NK-92 treated with Interleukin-12 subunit alpha and Interleukin-12 subunit beta, amount 100 ng/mL, for 24 hours (cell line): ENCODE data around the gene SLC2A5.
"Not testable (repeated sequence)": the region's sequence is repeated elsewhere in the genome, so short reads cannot be mapped to it uniquely, and the experiment has no call there.

Experiments used
- DNase-seq: peaks from one replicate; lab custom pipeline; 2025; lab: John Stamatoyannopoulos, UW

Gene SLC2A5

DNA sequence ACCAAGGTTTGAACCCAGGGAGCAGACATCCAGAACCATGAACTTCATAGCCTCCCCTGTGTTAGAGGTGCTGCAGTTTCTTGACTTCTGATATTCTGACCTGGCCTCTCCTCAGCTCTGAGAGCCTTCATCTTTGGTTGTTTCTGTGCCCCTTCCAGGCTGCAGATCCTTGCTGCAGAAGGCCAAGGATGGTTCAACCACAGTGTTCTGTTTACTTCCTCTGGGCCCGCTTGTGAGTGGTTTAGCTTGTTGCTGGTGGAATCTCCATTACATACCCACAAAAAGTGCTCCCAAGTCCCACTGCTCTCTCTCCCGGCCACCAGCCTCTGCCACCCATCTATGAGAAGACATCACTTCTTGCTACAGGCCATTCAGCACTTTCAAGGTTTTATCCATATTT lies 34.2 kb downstream of the SLC2A5 start:
- DNase-seq, result no peak

DNA sequence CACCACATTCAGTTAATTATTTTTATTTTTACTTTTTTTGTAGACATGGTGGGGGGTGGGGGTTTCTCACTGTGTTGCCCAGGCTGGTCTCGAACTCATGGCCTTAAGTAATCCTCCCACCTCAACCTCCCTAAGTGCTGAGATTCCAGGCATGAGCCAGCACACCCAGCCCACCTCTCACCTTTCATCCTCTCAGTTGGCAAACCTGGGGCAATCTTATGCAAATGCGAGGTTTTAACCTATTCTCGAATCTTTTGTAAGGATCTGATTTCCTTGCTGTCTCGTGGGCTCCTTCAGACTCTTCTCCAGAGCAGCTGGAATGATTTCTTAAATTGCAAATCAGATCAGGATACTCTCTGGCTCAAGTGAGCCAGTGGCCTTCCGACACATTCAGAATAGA lies 36.1 kb downstream of the SLC2A5 start:
- no peak for DNase-seq

DNA sequence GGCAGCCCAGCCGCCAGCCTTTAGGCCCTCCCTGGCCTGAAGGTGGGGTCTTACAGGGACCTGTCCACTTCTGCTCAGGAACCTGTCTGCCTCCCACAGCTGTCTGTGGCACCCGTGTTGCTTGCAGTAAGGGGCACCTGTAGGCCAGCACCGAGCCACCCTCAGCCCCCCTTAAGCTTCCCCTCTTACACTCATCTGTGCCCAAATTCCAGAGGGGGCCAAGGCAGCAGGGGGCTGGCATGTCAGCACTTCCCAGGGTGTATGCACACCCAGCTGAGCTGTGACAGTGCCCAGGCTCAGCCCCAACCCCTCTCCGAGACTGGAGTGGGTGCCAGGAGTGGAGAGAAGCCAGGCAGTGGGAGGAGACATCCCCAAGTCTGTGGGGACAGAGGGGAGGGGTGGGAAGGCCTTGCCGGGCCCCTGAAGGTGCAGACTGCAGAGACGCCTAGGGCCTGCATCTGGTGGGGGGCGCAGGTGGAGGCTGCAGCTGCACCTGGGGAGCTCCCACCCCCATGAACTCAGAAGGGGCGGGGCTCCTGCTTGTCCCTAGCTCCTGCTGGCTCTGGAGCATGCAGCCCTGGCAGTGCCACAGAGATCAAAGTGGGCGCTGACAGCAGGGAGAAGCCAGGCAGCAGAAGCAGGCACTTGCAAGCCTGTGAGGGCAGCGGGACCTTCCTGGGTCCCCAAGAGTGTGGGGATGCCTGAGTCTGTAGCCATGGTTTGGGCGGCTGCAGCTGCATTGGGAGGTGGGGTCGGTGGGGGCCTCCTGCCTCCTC lies 37.8 kb downstream of the SLC2A5 start:
- no peak for DNase-seq

DNA sequence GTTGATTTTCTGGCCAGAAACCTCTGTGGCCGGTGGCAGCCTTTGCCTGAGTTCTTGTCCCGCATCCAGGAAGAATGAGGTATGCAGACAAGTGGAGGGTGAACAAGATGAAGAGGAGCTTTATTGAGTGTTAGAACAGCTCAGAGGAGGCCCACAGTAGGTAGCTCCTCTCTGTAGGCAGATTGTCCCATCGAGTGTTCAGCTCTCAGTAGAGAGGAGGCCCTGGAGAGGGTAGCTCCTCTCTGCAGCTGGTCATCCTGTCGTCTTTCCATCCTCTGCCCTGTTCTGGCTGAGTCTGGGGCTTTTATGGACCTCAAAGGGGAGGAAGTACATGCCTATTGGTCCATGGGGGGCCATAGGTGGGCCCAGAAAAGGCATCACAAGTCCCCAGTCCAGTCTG lies 38.4 kb downstream of the SLC2A5 start:
- DNase-seq, result not testable (repeated sequence)

DNA sequence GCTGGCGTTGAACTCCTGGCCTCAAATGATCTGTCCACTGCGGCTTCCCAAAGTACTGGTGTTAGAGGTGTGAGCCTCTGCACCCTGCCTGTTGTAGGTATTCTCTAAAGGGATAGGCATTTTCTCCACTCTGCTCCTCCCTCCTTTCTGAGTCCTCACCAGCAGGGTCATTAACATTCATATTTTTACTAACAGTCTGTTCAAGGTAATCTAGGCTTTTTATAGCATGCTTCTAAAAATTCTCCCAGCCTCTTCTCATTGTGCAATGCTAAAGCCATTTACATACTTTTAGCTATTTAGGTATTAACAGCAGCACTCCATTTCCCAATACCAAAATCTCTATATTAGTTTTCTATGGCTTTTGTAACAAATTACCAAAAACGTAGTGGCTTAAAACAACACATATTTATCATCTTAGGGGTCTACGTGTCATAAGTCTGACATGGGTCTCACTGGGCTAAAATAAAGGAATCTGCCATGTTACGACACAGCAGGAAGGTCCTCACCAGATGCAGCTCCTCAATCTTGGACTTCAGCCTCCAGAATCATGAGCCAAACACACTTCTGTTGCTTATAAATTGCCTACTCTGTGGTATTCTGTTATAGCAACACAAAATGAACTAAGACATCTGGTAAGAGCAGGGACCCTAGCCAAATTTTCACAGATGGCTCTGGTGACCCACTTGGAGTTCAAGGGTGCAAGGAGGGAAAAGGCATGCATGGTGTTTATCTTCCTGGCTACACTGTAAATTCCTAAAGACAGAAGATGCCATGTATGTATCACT lies 40.3 kb downstream of the SLC2A5 start:
- DNase-seq, result no peak

DNA sequence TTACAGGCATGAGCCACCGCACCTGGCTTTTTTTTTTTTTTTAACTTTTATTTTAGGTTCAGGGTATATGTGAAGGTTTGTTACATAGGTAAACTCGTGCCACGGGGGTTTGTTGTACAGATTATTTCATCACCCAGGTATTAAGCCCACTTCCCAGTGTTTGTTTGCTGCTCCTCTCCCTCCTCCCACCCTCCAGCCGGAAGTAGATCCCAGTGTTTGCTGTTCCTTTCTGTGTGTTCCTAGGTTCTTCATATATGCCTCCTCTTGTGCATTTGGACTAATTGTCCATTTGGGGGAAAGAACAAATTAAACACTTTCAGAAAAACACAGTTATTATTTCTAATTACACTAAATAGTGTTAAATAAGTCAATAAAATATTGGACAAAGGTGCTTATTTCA lies 42.1 kb downstream of the SLC2A5 start:
- DNase-seq, result no peak

DNA sequence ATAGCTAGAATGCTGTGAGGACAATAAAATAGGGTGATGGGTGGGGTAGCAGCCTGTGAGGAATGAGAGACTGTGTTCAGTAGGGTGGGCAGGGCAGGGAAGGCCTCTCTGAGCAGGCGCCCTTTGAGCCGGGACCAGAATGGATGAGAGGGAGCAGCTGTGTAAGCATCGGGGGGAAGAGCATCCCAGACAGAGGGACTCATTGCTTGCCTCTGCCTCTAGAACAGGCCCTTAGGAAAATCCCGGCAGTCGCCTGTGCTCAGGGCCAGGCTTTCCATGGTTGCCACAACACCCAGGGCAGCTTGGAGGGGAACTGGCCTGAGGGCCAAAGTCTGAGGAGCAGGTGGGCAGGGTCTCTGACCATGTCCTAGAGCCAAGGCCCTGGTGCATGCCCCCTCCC lies 44.0 kb downstream of the SLC2A5 start:
- no peak for DNase-seq

DNA sequence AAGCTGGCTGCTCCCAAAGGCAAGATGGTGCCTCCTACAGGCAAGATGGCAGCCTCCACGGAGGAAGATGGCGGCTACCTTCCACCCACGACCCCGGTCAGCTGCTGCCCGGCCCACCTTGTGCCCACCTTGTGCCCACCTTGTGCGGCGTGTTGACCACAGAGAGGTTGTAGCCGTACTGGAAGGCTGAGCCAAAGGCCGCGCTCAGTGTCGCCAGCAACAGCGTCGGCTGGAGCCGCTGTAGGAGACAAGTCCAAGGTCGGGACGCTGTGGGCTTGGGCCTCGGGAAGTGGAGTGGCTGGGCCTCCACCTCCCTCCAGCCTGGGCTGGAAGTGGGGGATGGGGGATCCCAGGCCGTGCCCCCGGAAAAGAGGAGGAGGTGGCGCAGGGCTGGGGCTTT lies 44.6 kb downstream of the SLC2A5 start:
- DNase-seq, result no peak

DNA sequence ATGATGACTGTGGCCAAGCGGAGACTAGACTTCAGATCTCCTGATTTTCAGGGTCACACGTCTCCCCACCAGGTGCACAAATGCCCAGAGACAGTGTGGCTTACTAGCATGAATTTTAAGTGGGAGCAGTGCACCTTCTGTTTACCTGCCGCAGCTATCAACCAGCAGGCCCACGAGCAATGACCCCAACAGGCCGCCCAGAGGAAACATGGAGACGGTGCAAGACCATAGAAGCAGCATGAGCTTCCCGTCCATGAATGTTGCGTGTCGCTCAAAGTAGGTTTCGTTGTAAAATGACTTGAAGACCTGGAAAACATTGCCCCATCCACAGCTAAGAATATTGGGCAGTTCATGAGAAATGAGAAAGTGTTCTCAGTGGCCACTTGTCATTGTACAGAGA lies 46.7 kb downstream of the SLC2A5 start:
- no peak for DNase-seq

DNA sequence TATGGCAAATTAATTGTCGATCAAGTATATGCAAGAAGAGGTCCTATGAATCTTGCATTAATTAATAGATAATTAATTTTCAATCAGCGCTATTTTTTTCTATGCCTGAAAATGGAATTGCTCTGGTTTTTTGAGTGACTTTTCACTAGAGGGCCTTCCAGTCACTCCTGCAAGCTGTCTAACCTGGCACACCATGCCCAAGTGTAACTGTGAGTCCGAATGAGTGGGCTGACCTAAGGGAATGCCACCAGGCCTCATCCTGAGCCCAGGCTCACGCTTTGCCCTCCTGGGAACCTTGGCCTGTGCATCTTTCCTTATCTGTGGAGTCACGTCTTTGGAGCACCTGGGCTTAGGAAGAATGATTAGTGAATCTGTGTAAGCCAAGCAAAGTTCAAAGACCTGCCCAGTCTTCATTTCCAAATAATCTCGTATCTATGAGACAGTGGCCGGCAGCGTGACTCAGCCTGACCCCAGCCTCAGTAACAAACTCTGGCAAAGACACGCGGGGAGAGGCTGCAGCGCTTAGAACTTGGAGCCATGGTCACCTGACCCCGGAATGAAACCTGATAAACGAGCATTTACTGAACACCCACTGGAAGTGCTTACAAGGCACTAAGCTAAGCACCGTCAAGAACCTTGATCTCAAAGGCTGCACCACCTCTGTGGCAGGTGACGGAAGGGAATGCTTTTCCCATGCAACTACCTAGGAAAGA lies 47.3 kb downstream of the SLC2A5 start:
- DNase-seq, result not testable (repeated sequence)

DNA sequence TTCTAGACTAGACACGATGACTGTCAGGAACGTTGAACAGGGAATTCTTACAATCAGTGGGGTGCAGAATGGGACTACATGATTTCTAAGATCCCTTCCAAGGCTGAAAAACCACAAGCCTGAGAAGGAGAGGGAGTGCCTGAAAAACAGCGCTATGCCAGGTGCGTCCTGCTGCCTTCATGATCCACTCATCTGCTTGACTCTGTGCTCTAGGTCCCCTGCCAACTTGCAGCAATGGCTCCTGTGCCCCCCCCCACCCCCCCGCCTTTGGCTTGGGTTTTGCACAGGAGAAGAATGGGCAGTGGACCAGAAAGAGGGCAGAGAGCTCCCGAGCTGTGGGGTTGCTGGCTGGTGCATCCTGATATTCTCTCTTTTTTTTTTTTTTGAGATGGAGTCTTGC lies 49.1 kb downstream of the SLC2A5 start:
- DNase-seq, result no peak

DNA sequence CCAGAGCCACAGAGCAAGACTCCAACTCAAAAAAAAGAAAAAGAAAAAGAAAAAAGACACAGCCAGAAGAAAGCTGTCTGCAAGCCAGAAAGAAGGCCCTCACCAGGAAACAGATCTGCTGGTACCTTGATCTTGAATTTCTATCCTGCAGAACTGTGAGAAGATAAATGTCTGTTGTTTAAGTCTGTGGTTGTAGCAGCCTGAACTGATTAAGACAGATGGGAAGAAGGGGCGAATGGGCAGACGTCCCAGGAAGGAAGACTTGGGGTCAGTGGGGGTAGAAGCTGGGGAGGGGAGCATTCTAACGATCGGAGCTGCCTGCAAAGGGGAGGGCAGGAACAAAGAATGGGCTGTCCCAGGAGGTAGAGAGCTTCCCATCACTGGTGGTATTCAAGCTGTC lies 49.5 kb downstream of the SLC2A5 start:
- DNase-seq, result no peak

DNA sequence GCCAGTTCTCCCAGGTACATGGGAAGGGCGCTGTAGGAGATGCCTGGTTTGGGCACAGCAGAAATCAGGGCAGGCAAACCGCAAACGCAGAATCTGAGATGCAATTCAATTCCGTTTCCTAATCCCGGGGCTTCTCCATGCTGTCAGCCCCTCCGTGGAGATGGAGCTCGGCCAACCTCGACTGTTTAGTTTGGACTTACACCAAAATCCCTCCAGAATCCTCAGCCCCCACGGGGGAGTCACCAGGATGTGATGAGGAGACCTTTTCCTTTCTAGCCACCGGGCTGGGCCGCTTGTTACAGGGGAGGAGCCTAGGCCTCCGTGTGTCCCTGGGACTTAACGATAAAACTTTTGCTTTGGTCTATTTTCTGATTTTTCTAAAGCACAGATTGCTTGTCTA lies 51.1 kb downstream of the SLC2A5 start:
- DNase-seq, result no peak

DNA sequence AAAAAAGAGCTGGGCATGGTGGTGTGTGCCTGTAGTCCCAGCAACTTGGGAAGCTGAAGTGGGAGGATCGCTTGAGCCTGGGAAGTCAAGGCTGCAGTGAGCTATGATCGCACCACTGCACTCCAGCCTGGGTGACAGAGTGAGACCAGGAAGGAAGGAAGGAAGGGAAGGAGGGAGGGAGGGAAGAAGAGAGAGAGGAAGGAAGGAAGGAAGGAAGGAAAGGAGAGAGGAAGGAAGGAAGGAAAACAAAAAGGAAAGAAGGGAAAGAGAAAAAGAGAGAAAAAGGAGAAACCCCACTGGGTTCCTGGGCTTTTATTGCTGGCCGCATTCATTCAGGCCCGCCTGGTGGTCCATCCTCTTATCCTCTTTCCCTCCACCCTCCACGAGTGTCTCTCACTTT lies 53.0 kb downstream of the SLC2A5 start:
- DNase-seq, result no peak

DNA sequence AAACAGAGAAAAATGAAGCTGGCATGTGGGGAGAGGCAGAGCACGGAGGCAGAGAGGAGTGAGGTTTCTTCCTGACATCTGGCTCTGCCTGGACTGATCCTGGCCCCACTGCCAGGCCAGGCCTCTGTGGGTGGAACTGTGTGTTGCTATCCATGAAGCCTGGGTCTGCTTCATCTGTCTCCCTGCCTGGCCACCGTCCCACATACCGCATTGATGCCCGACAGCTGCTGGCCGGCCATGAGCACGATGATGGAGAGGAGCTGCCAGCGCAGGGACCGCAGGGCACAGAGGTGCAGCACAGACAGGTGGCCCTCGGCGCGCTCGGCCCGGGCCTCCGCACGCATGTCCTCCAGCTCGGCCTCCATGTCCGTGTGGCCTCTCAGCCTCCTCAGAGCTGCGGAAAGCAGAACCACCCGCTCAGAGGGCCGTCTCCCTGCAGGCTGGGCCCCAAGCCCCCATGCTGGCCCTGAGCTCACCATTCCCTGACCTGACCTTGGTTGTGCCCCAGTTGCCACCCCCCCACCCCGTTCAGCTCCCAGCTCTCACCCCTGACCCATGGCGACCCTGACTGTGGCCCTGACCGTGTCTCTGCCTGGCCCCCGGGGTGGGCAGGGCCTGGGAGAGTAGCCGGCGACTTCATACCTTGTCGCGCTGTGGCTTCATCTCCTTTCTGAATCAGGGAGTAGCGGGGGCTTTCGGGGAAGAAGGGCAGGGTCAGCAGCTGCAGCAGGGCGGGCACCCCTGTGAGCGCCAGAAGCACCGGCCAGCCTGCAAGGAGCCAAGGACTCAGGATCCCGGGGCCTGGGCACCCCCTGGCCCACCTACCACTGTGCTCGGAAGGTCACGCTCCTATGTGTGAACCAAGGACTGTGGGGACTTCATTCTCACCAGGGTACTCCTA lies 54.7 kb downstream of the SLC2A5 start:
- no peak for DNase-seq

DNA sequence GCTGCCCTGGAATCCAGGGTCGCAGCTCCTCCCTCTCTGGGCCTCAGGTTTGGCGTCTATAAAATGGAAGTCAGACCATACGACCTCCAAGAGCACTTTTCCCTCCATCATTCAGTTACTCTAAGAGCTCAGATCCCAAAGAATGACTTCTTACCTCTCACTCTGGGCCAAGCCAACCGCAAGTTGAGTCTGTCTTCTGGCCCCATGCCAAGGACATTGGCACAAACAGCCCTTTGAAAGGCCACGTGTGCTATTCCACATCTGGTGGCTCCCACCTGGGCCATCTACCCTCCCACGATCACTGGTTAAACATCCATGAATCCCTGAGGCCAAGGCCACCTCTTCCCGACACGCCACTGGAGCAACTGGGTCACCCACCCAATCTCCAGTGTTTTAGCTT lies 55.6 kb downstream of the SLC2A5 start:
- no peak for DNase-seq

DNA sequence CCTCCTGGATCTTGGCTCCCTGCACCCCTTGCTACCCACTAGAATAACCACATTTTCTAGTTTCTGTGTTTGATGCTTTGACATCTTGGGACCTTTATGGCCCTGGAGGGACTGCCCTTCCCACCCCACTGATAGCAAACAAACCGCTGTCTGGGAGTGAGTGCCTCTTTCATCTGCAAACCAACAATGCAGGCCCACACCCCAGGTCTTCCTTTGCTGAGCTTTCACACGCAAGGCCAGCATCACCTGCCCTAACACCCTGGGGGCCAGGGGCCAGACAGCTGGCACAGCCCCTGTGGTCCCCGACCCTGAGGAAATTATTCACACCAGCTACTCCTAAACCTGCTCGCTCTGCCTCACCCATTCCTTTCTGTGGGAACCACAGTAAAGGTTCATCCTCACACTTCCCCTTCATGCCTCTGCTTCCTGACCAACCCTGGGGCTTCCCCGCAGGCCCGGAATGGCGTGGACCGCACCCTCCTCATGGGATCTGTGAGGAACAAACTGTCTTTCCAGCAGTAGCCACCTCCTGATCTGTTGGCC lies 58.6 kb downstream of the SLC2A5 start:
- no peak for DNase-seq

DNA sequence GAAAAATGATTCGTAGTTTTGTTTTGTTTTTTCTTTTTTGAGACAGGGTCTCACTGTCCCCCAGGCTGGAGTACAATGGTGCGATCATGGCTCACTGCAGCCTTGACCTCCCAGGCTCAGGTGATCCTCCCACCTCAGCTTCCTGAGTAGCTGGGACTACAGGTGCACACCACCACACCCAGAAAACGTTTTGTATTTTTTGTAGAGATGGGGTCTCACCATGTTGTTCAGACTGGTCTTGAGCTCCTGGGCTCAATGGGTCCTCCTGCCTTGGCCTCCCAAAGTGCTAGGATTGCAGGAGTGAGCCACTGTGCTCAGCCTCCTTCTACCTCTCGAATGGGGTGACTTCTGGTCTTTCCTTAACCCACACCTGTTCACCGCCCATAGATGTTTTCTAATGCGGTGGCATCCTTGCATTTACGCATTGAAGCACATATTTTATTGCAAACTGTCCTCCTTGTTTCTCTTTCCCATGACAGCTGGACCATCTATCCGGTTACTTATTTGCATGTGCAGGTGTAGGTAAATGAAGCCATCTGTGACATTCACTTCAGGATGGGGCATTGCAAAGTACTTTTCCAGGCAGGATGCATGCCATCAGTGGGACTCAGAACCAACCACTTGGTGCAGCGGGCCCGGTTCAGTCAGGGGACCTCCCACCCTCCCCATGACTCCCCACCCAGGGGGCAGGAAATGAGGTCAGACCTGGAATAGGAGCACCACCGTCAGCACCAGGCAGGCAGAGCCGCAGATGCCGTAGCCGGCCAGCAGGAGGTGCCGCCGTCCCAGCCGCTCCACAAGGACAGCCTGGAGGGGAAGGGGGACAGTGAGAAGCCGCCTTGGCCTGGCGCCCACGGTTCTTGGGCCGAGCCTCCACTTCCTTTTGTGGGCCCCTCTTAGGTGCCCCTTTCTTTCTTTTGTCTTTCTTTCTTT lies 59.7 kb downstream of the SLC2A5 start:
- no peak for DNase-seq

DNA sequence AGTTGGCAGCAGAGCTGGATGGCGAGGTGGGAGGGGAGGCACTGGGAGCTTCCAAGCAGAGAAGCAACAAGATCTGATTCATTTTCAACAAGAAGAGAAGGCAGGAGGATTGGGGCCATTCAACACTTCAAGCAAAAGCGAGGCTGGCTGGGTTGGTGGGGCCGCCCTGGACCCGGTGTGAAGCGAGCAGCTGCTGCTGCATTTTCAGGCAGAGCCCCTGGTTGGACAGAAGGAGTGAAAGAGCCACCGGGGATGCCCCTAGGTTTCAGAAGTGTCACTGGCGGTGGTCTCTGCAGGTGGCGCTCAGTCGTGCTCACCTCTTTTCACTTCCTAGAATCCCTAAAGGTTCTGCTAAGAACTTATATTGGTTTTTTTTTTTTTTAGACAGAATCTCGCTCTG lies 61.2 kb downstream of the SLC2A5 start:
- no peak for DNase-seq

DNA sequence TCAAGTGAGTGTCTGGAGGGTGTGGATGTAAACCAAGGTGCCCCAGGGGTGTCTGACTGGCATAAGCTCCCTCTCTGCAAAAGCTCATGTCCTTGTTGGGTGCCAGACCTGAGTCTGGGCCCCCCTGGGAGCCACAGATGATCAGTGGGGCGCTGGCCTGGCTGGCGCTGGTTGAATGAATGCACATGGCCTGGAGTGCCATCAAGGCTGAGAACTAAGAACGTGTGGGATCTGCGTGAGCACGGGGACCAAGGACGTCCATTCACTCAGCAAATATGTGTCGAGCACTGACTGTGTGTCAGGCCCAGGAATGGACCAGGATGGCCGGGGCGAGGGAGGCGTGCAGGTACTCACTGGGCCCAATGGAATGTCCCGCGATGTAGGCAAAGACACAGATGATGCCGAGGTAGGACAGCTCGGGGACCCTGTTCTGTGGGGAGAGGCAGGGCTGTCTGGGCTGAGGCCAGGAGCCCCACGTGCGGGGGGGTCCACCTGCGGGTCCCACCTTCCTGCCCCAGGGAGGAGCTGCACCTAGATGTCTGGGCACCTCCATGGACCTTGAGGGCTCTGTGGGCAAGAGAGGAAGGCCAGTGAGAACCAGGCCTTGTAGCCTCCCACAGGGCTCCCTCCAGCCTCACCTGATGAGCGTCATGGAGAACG lies 62.3 kb downstream of the SLC2A5 start:
- no peak for DNase-seq
